ENCODE data around the gene C11orf87.

C11orf87 gene

GRCh38 chr11:109384873-109385272 lies 37.1 kb upstream of the C11orf87 start:
- H3K4me3 ChIP-seq (replicated peaks; ENCODE audit: low read depth, low read length), result no peak overlapping the region
- DNase-seq (ENCODE audit: extremely low read depth, low read depth), result no peak
- no peak for TF ChIP-seq CTCF (IDR thresholded peaks at IDR 0.05; ENCODE audit: low read depth, low read length, missing control alignments)

- TF ChIP-seq CTCF (IDR thresholded peaks at IDR 0.05; ENCODE audit: low read depth, low read length, missing control alignments), result no peak
- no peak for DNase-seq (ENCODE audit: extremely low read depth, low read depth)
- H3K4me3 ChIP-seq (replicated peaks; ENCODE audit: low read depth, low read length), result no peak overlapping the region
Measured at GRCh38 chr11:109388982-109389381, 33.0 kb upstream of the C11orf87 start.

GRCh38 chr11:109390752-109391151 lies 31.2 kb upstream of the C11orf87 start:
- TF ChIP-seq CTCF (IDR thresholded peaks at IDR 0.05; ENCODE audit: low read depth, low read length, missing control alignments), result no peak
- H3K4me3 ChIP-seq (replicated peaks; ENCODE audit: low read depth, low read length), result no peak overlapping the region
- DNase-seq (ENCODE audit: extremely low read depth, low read depth), result no peak

GRCh38 chr11:109401545-109401944 lies 20.4 kb upstream of the C11orf87 start:
- no peak overlapping the region for H3K4me3 ChIP-seq (replicated peaks; ENCODE audit: low read depth, low read length)
- no peak for DNase-seq (ENCODE audit: extremely low read depth, low read depth)
- TF ChIP-seq CTCF (IDR thresholded peaks at IDR 0.05; ENCODE audit: low read depth, low read length, missing control alignments), result no peak

- no peak for TF ChIP-seq CTCF (IDR thresholded peaks at IDR 0.05; ENCODE audit: low read depth, low read length, missing control alignments)
- no peak overlapping the region for H3K4me3 ChIP-seq (replicated peaks; ENCODE audit: low read depth, low read length)
- no peak for DNase-seq (ENCODE audit: extremely low read depth, low read depth)
Measured at GRCh38 chr11:109405671-109406070, 16.3 kb upstream of the C11orf87 start.

GRCh38 chr11:109416601-109417000 lies 5.4 kb upstream of the C11orf87 start:
- no peak for DNase-seq (ENCODE audit: extremely low read depth, low read depth)
- no peak for TF ChIP-seq CTCF (IDR thresholded peaks at IDR 0.05; ENCODE audit: low read depth, low read length, missing control alignments)
- H3K4me3 ChIP-seq (replicated peaks; ENCODE audit: low read depth, low read length), result no peak overlapping the region

- no peak for DNase-seq (ENCODE audit: extremely low read depth, low read depth)
- no peak overlapping the region for H3K4me3 ChIP-seq (replicated peaks; ENCODE audit: low read depth, low read length)
- TF ChIP-seq CTCF (IDR thresholded peaks at IDR 0.05; ENCODE audit: low read depth, low read length, missing control alignments), result no peak
Measured at GRCh38 chr11:109422870-109423465, 978 bp downstream of the C11orf87 start.
